ENCODE results near the gene VWA3B.

The VWA3B gene

DNA sequence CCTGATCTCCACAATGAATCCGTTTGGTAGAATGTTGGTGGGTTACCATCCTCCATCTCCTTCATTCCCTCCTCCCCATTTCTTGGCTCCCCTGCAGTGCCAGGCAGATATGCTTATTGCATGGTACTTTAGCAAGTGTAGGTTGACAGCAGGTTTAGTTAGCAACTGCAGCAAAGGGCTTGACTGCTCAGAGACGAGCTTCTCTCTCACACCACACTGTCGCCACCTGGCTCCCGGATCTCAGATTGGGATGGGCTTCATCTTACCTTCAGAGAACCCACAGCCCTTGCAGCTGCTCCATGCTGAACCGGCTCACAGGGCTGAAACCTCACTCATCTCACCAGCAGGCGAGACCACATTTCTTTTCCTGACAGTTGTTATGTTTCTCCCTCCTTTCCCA, 88.8 kb downstream of the VWA3B start:
- no peak for TF ChIP-seq ZFX (IDR thresholded peaks at IDR 0.05; ENCODE audit: borderline replicate concordance)
- no peak for TF ChIP-seq CTCF (IDR thresholded peaks at IDR 0.05)
- H3K27ac ChIP-seq = no peak overlapping the region

GRCh38 chr2:98177286-98177685, 90.3 kb downstream of the VWA3B start:
- TF ChIP-seq CTCF (IDR thresholded peaks at IDR 0.05) (no peak), ZFX (IDR thresholded peaks at IDR 0.05; ENCODE audit: borderline replicate concordance) (no peak)
- no peak overlapping the region for H3K27ac ChIP-seq

DNA sequence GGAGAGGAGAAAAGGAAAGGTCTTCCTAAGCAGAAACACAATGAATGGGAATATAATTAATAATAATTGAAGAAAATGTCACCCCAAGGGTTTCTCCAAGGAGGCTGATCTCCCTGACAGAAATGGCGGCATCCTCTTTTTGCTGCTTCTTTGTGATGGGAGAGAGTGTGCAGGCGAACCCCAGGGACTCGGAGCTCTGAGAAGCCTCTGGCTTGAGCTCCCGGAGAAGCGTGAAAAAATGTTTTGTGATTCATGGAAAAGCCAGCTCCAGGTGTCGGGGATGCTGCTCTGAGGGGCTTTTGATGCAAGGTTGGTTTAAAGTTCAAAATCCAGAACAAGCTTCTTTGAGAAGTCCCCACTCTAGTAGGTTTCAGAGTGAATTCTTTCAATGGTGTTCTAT, 91.0 kb downstream of the VWA3B start:
- TF ChIP-seq CTCF (IDR thresholded peaks at IDR 0.05) (no peak), ZFX (IDR thresholded peaks at IDR 0.05; ENCODE audit: borderline replicate concordance) (no peak)
- H3K27ac ChIP-seq = no peak overlapping the region

DNA sequence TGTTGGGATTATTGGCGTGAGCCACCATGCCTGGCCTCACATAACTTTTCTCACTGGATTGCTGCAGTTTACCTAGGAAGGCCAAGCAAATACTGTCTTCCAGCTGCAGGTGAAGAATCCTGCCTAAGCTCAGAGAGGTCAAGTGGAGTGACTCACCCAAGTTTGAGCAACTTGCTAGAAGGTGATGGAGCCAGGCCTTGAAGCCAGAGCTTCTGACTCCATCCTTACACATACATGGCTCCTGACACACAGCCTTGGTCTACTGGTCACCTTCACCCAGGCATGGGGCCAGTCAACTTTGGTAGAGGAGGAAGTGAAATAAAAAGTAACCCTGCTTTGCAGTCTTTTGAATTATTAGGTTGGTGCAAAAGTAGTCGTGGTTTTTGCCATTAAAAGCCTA, 93.5 kb downstream of the VWA3B start:
- TF ChIP-seq ZFX (IDR thresholded peaks at IDR 0.05; ENCODE audit: borderline replicate concordance) = no peak
- no peak for TF ChIP-seq CTCF (IDR thresholded peaks at IDR 0.05)
- no peak overlapping the region for H3K27ac ChIP-seq

DNA sequence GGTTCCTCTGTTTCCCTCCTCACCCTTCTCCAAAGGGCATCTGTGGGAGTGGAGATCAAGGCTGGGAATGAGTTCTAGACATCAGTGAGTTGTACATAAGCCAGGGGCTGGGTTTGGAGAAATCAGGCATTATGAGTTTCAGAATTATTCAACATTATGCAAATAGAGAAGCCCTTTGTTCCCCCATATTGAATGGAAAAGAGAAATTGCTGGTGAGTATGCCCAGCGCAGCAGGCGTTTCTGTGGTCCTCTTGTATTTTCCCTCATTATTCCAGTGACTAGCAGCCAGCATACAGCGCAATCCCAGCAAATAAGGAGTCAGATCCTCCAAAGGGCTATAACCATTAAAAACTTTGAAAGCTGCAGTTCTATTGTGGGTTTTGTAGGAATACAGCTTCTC, 94.4 kb downstream of the VWA3B start:
- no peak for TF ChIP-seq ZFX (IDR thresholded peaks at IDR 0.05; ENCODE audit: borderline replicate concordance)
- TF ChIP-seq CTCF (IDR thresholded peaks at IDR 0.05) = no peak
- H3K27ac ChIP-seq = no peak overlapping the region

GRCh38 chr2:98185801-98186200, 98.8 kb downstream of the VWA3B start:
- no peak for TF ChIP-seq ZFX (IDR thresholded peaks at IDR 0.05; ENCODE audit: borderline replicate concordance)
- TF ChIP-seq CTCF (IDR thresholded peaks at IDR 0.05) = no peak

DNA sequence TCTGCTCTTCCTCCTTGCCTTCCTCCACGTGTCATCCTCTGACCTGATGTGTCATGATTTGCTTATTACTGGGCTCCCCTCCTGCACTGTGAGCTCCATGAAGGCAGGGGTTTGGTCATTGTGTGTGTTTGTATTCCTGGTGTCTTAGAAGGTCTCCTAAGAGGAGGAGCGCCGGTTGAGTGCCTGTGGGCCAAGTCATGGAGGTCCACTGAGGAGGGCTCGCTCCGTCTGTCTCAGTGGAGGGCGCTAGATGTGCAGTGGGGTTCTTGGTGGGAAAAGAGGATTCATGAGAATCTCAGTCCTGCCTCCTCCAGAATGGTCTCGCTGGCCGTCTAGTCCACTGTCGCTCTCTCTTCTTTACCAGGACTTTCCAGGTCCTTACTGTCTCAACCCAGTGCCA, 100.2 kb downstream of the VWA3B start:
- no peak overlapping the region for H3K27ac ChIP-seq
- no peak for TF ChIP-seq ZFX (IDR thresholded peaks at IDR 0.05; ENCODE audit: borderline replicate concordance)
- TF ChIP-seq CTCF (IDR thresholded peaks at IDR 0.05) = no peak

More at GRCh38 chr2:98185801-98186200, 98.8 kb downstream of the VWA3B start:
- no peak overlapping the region for H3K27ac ChIP-seq
